Prostate gland (tissue), 2 donors: Measurements from ENCODE around the gene DOCK7.

Experiments used
- POLR2A ChIP-seq: fragments of 450-650 bp; IDR thresholded peaks from one replicate; pipeline ENCODE4 v1.6.1; 2016; ENCODE audit warnings: antibody characterized with exemption, mild to moderate bottlenecking
- TF ChIP-seq, protein P1 (sequence below), 4 experiments: fragments of 200-600 bp in 2 of 4; fragments of 450-650 bp in 2 of 4; sonication (generic) in 2 of 4; IDR thresholded peaks; 1 replicate in 3 of 4; 2 replicates in 1 of 4; pipeline ENCODE4 v1.5.1; 2016 to 2019; ENCODE audit warnings: antibody characterized with exemption in 4 of 4, mild to moderate bottlenecking in 2 of 4, moderate library complexity in 2 of 4

DNA sequence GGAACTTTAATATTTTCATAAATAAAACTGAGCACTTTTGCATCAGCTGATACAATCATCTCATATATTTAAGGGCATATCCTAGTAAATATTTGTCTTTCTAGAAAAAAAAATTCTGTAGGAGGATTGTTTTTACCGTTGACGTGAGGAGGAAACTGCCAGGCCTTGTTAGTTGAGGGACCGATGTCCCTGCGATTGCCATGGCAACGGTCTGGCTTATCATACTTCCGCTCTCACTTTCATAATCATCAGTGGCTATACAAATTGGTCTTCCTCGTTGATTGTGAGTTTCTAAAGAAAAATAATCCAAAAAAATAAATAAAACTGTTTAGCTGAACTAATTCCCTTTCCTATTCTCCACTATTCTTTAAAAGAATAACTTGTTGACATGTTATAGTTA lies 160.2 kb downstream of the DOCK7 start:
- TF ChIP-seq, protein P1, sequence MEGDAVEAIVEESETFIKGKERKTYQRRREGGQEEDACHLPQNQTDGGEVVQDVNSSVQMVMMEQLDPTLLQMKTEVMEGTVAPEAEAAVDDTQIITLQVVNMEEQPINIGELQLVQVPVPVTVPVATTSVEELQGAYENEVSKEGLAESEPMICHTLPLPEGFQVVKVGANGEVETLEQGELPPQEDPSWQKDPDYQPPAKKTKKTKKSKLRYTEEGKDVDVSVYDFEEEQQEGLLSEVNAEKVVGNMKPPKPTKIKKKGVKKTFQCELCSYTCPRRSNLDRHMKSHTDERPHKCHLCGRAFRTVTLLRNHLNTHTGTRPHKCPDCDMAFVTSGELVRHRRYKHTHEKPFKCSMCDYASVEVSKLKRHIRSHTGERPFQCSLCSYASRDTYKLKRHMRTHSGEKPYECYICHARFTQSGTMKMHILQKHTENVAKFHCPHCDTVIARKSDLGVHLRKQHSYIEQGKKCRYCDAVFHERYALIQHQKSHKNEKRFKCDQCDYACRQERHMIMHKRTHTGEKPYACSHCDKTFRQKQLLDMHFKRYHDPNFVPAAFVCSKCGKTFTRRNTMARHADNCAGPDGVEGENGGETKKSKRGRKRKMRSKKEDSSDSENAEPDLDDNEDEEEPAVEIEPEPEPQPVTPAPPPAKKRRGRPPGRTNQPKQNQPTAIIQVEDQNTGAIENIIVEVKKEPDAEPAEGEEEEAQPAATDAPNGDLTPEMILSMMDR (IDR thresholded peaks at IDR 0.05), result no peak
- no peak for TF ChIP-seq POLR2A
